B cell (primary cell): ENCODE measurements around the gene GGT6. TPM values are rescaled to one million over a fixed set of nuclear protein-coding genes. Genes with fewer than 3 reads are reported as not detected.
A peak's percentile ranks its signal among the peaks of the same experiment; 100 is the strongest.

Experiments
- ATAC-seq: fragments of 200-7000 bp; cut with Tn5 transposase; one replicate; pipeline ENCODE4 v1.10.0; 2021; ENCODE audit warnings: low read depth, mild to moderate bottlenecking, moderate number of reproducible peaks, moderate library complexity
- CTCF ChIA-PET: fragments of 350-600 bp; sonication (Branson Sonifier 250); formaldehyde crosslinking; loops from one replicate; lab custom pipeline; 2021; ENCODE audit warnings: antibody characterized with exemption, inconsistent platforms; lab: Charles Lee
- POLR2A ChIA-PET: fragments of 350-600 bp; sonication (Branson Sonifier 250); formaldehyde crosslinking; loops from one replicate; lab custom pipeline; 2021; ENCODE audit warnings: antibody characterized with exemption; lab: Charles Lee
- DNase-seq: peaks from one replicate; pipeline ENCODE4 v3.0.0; 2013
- H2AFZ ChIP-seq: 2 replicates; pipeline ENCODE4 v1.6.1; 2012; ENCODE audit warnings: mild to moderate bottlenecking, low read depth, low read length; ENCODE audit not compliant: insufficient read depth, poor library complexity, severe bottlenecking
- H3K27ac ChIP-seq, 2 donors: 1 replicate in 1 of 2; 2 replicates in 1 of 2; pipeline ENCODE4 v1.5.1; 2012 to 2013; ENCODE audit warnings: low read length in 2 of 2, mild to moderate bottlenecking in 2 of 2, moderate library complexity in 1 of 2
- H3K27me3 ChIP-seq, 4 experiments: fragments of 200-600 bp in 1 of 4; sonication (generic) in 1 of 4; replicated peaks in 1 of 4; 1 replicate in 2 of 4; 2 replicates in 2 of 4; pipeline versions ENCODE4 v1.6.1 to v1.7.0; 2013 to 2016; ENCODE audit warnings: low read length in 3 of 4, mild to moderate bottlenecking in 2 of 4, mixed read lengths in 1 of 4, moderate library complexity in 1 of 4; ENCODE audit not compliant: insufficient read depth in 4 of 4, control insufficient read depth in 3 of 4; ENCODE audit errors: control extremely low read depth in 1 of 4
- H3K36me3 ChIP-seq, 2 experiments: replicated peaks in 1 of 2; 1 replicate in 1 of 2; 2 replicates in 1 of 2; pipeline versions ENCODE4 v1.6.1 to v1.7.1; 2013; ENCODE audit warnings: low read length in 1 of 2; ENCODE audit not compliant: insufficient read depth in 2 of 2, control insufficient read depth in 1 of 2; ENCODE audit errors: control extremely low read depth in 1 of 2, extremely low read depth in 1 of 2
- H3K4me1 ChIP-seq, 2 donors: fragments of 200-600 bp in 1 of 2; sonication (generic) in 1 of 2; 1 replicate in 1 of 2; 2 replicates in 1 of 2; pipeline versions ENCODE4 v1.5.1 to v1.6.1; 2013 to 2017; ENCODE audit warnings: low read length in 2 of 2; ENCODE audit not compliant: control insufficient read depth in 2 of 2, insufficient read depth in 2 of 2
- H3K4me2 ChIP-seq: replicated peaks from 2 replicates; pipeline ENCODE3; 2012; ENCODE audit warnings: mild to moderate bottlenecking, low read depth, low read length; ENCODE audit not compliant: poor library complexity, severe bottlenecking
- H3K4me3 ChIP-seq, 5 experiments: fragments of 200-600 bp in 1 of 5; sonication (generic) in 1 of 5; 1 replicate in 3 of 5; 2 replicates in 2 of 5; pipeline versions ENCODE4 v1.5.1 to v1.7.0; 2011 to 2016; ENCODE audit warnings: low read length in 4 of 5, mild to moderate bottlenecking in 4 of 5, low read depth in 2 of 5, control low read depth in 1 of 5, moderate library complexity in 1 of 5; ENCODE audit not compliant: insufficient read depth in 1 of 5; ENCODE audit errors: control extremely low read depth in 1 of 5, extremely low read depth in 1 of 5
- H3K79me2 ChIP-seq: fragments of 200-600 bp; sonication (generic); one replicate; pipeline ENCODE4 v1.6.0; 2016; ENCODE audit warnings: low read length; ENCODE audit not compliant: control insufficient read depth, insufficient read depth
- H3K9ac ChIP-seq: fragments of 200-600 bp; sonication (generic); 2 replicates; pipeline ENCODE4 v1.6.1; 2017; ENCODE audit warnings: mild to moderate bottlenecking, low read length, moderate library complexity
- H3K9me3 ChIP-seq, 3 donors: one replicate each; pipeline versions ENCODE4 v1.6.1 to v1.7.1; 2013; ENCODE audit warnings: low read length in 2 of 3; ENCODE audit not compliant: control insufficient read depth in 2 of 3, insufficient read depth in 1 of 3; ENCODE audit errors: control extremely low read depth in 1 of 3
- H4K20me1 ChIP-seq: 2 replicates; pipeline ENCODE4 v1.6.0; 2012; ENCODE audit warnings: mild to moderate bottlenecking, low read length; ENCODE audit not compliant: insufficient read depth, control insufficient read depth, poor library complexity, severe bottlenecking
- H3K27ac Mint-ChIP-seq: one replicate; pipeline ENCODE4 v1.8.0; 2021; ENCODE audit warnings: mixed read lengths
- H3K27me3 Mint-ChIP-seq: one replicate; pipeline ENCODE4 v1.8.0; 2021; ENCODE audit warnings: mixed read lengths
- H3K4me1 Mint-ChIP-seq: one replicate; pipeline ENCODE4 v1.8.0; 2021; ENCODE audit warnings: mixed read lengths
- H3K4me3 Mint-ChIP-seq: one replicate; pipeline ENCODE4 v1.8.0; 2021; ENCODE audit warnings: mixed read lengths
- H3K9me3 Mint-ChIP-seq: one replicate; pipeline ENCODE4 v1.8.0; 2022; ENCODE audit warnings: mixed read lengths; ENCODE audit not compliant: insufficient read depth
- EZH2 ChIP-seq: IDR thresholded peaks from 2 replicates; pipeline ENCODE4 v1.6.1; 2012; ENCODE audit warnings: borderline replicate concordance, low read depth, mild to moderate bottlenecking, moderate library complexity, low read length; ENCODE audit not compliant: insufficient read depth, poor library complexity, severe bottlenecking
- WGBS: methylation state at CpG from one replicate; pipeline ENCODE4 v1.1.5; 2013; ENCODE audit warnings: missing lambda C conversion rate; ENCODE audit not compliant: insufficient coverage; 5-methylcytosine and 5-hydroxymethylcytosine counted together
- intact Hi-C: fragments of 100-400 bp; cut with micrococcal nuclease; formaldehyde crosslinking; loops from one replicate; pipeline ENCODE4 v1.10.0; 2022
- polyA plus RNA-seq: library from polyadenylated mRNA; depleted of rRNA; stranded (reverse); fragments of >200 nt; gene quantifications from 2 replicates; pipeline ENCODE4 v1.2.3, GENCODE V29; 2012
- total RNA-seq, 2 donors: library from RNA; stranded (reverse); fragments of 120-200 nt in 1 of 2; gene quantifications; 1 replicate in 1 of 2; 2 replicates in 1 of 2; pipeline versions ENCODE4 v1.2.3 to v1.2.4, GENCODE V29; 2013 to 2022
- TF ChIP-seq, protein P1 (sequence below): fragments of 200-600 bp; IDR thresholded peaks from one replicate; pipeline ENCODE4 v1.8.0; 2022; ENCODE audit warnings: antibody characterized with exemption, mild to moderate bottlenecking

The GGT6 gene
- total and polyA plus RNA-seq, 2 donors (not counting 1 experiment from before 2014, with no cell fraction given) = not detected

DNA sequence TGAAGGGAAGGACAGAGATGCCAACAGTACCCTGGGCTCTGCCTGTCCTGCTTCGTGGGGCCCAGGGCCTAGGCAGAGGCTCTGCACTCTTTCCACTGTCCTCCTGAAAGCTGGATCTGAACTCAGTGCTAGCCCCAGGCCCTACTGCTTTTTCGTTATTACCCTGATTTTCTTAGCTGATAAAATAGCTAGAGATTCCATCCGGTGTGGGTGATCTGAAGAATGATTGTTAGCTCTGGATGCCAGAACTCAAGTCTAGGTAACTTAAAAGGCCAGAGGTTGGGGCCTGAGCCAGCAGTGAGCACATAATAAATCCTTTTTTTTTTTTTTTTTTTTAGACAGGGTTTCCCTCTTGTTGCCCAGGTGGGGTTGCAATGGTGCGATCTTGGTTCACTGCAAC, 3.4 kb downstream of the GGT6 start:
- no peaks in the 10 kb centered on the region for H3K9me3 ChIP-seq
- Mint-ChIP-seq H3K9me3 (no peaks in the 10 kb centered on the region), H3K4me1 (peaks cover 30% of the 10 kb centered on the region), H3K27ac (no peak overlapping the region), H3K4me3 (no peak overlapping the region), H3K27me3 (no peaks in the 10 kb centered on the region)
- intact Hi-C loops = no loop called here
- DNase-seq = no peak
- no peak overlapping the region for H3K9ac ChIP-seq
- H3K4me2 ChIP-seq = no peak overlapping the region
- peaks cover 21 to 26% of the 10 kb centered on the region in 2 donors for H3K4me1 ChIP-seq
- ChIA-PET CTCF (interaction anchor here (5.9 kb wide), 1 partner anchor 10 kb away, joined by 48 read pairs; no protein-coding TSS in a partner anchor), POLR2A (interaction anchor here (0.7 kb wide), 1 partner anchor 10 kb away, joined by 5 read pairs; no protein-coding TSS in a partner anchor)
- H2AFZ ChIP-seq = peak overlapping the region; percentile 89
- 95% methylated on average over 3 of the region's 4 CpGs for WGBS
- peaks cover 0 to 10% of the 10 kb centered on the region in 2 experiments for H3K36me3 ChIP-seq
- H3K27ac ChIP-seq = no peak overlapping the region
- H3K27me3 ChIP-seq = no peaks in the 10 kb centered on the region
- H4K20me1 ChIP-seq = peaks cover 13% of the 10 kb centered on the region
- TF ChIP-seq, protein P1, sequence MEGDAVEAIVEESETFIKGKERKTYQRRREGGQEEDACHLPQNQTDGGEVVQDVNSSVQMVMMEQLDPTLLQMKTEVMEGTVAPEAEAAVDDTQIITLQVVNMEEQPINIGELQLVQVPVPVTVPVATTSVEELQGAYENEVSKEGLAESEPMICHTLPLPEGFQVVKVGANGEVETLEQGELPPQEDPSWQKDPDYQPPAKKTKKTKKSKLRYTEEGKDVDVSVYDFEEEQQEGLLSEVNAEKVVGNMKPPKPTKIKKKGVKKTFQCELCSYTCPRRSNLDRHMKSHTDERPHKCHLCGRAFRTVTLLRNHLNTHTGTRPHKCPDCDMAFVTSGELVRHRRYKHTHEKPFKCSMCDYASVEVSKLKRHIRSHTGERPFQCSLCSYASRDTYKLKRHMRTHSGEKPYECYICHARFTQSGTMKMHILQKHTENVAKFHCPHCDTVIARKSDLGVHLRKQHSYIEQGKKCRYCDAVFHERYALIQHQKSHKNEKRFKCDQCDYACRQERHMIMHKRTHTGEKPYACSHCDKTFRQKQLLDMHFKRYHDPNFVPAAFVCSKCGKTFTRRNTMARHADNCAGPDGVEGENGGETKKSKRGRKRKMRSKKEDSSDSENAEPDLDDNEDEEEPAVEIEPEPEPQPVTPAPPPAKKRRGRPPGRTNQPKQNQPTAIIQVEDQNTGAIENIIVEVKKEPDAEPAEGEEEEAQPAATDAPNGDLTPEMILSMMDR = no peak
- TF ChIP-seq EZH2 = no peak
- H3K79me2 ChIP-seq = peaks cover 22% of the 10 kb centered on the region
- ATAC-seq = no peak
- no peak overlapping the region for H3K4me3 ChIP-seq
